Endothelial cell (in vitro differentiated cells): ENCODE data around the gene CORO7. TPM values are rescaled to one million over a fixed set of nuclear protein-coding genes. Genes with fewer than 3 reads are reported as not detected.

ENCODE experiments used
- DNase-seq: peaks from one replicate; pipeline ENCODE4 v3.0.0; 2021; ENCODE audit warnings: low spot score
- H3K27ac Mint-ChIP-seq: one replicate; pipeline ENCODE4 v1.8.0; 2021; ENCODE audit warnings: mixed read lengths, inconsistent platforms; ENCODE audit not compliant: unreplicated experiment
- H3K27me3 Mint-ChIP-seq: one replicate; pipeline ENCODE4 v1.8.0; 2021; ENCODE audit warnings: mild to moderate bottlenecking, moderate library complexity, mixed read lengths, inconsistent platforms; ENCODE audit not compliant: unreplicated experiment
- H3K36me3 Mint-ChIP-seq: one replicate; pipeline ENCODE4 v1.8.0; 2021; ENCODE audit warnings: mild to moderate bottlenecking, low read depth, mixed read lengths, inconsistent platforms; ENCODE audit not compliant: unreplicated experiment
- H3K4me1 Mint-ChIP-seq: one replicate; pipeline ENCODE4 v1.8.0; 2021; ENCODE audit warnings: mild to moderate bottlenecking, mixed read lengths, inconsistent platforms; ENCODE audit not compliant: unreplicated experiment
- H3K4me3 Mint-ChIP-seq: one replicate; pipeline ENCODE4 v1.8.0; 2021; ENCODE audit warnings: mild to moderate bottlenecking, mixed read lengths, inconsistent platforms; ENCODE audit not compliant: unreplicated experiment
- H3K9me3 Mint-ChIP-seq: one replicate; pipeline ENCODE4 v1.8.0; 2021; ENCODE audit warnings: mixed read lengths, inconsistent platforms; ENCODE audit not compliant: unreplicated experiment
- total RNA-seq: library from RNA; stranded (reverse); fragmentation: NEBNext Ultra II Directional; extraction: Animal tissue kit (Norgen Biotek cat#: 25700); gene quantifications from one replicate; pipeline ENCODE4 v1.2.1, GENCODE V29; 2021; ENCODE audit not compliant: unreplicated experiment
- TF ChIP-seq, protein P1 (sequence below): fragments of 200-600 bp; sonication (generic); IDR thresholded peaks from one replicate; pipeline ENCODE4 v1.5.0; 2021; ENCODE audit warnings: antibody characterized with exemption; ENCODE audit not compliant: unreplicated experiment

CORO7 gene
- total RNA-seq, 1 donor from 2014 or later: 103 TPM

DNA sequence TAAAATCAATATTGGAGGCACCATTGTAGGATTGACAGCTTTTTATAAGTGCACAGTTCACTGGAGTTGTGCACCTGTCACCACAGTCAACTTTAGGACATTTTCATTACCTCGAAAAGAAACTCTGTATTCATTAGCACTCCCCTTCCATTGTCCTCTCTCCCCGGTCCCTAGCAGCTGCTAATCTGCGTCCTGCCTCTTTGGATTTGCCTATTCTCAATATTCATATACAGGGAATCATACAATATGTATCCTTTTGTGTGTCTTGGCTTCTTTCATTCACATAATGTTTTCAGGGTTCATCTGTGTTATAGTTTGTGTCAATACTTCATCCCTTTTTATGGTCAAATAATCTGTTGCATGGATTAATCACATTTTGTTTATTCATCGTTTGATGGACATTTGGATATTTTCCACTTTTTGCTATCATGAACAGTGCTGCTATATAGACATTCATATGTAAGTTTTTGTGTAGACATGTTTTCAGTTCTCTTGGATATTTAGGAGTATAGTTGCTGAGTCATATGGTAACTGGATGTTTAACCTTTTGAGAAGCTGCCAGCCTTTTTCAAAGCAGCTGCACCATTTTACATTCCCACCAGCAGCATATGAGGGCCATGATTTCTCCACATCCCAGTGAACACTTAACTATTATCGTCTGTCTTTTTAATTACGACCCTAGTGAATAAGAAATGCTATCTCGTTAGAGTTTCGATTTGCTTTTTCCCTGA is 19.1 kb upstream of the CORO7 start:
- Mint-ChIP-seq H3K4me1 (peaks cover 4% of the 10 kb centered on the region), H3K9me3 (no peaks in the 10 kb centered on the region), H3K4me3 (no peak overlapping the region), H3K27ac (no peak overlapping the region), H3K27me3 (no peaks in the 10 kb centered on the region), H3K36me3 (peaks cover 17% of the 10 kb centered on the region)
- DNase-seq: no peak
- TF ChIP-seq, protein P1, sequence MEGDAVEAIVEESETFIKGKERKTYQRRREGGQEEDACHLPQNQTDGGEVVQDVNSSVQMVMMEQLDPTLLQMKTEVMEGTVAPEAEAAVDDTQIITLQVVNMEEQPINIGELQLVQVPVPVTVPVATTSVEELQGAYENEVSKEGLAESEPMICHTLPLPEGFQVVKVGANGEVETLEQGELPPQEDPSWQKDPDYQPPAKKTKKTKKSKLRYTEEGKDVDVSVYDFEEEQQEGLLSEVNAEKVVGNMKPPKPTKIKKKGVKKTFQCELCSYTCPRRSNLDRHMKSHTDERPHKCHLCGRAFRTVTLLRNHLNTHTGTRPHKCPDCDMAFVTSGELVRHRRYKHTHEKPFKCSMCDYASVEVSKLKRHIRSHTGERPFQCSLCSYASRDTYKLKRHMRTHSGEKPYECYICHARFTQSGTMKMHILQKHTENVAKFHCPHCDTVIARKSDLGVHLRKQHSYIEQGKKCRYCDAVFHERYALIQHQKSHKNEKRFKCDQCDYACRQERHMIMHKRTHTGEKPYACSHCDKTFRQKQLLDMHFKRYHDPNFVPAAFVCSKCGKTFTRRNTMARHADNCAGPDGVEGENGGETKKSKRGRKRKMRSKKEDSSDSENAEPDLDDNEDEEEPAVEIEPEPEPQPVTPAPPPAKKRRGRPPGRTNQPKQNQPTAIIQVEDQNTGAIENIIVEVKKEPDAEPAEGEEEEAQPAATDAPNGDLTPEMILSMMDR: no peak

DNA sequence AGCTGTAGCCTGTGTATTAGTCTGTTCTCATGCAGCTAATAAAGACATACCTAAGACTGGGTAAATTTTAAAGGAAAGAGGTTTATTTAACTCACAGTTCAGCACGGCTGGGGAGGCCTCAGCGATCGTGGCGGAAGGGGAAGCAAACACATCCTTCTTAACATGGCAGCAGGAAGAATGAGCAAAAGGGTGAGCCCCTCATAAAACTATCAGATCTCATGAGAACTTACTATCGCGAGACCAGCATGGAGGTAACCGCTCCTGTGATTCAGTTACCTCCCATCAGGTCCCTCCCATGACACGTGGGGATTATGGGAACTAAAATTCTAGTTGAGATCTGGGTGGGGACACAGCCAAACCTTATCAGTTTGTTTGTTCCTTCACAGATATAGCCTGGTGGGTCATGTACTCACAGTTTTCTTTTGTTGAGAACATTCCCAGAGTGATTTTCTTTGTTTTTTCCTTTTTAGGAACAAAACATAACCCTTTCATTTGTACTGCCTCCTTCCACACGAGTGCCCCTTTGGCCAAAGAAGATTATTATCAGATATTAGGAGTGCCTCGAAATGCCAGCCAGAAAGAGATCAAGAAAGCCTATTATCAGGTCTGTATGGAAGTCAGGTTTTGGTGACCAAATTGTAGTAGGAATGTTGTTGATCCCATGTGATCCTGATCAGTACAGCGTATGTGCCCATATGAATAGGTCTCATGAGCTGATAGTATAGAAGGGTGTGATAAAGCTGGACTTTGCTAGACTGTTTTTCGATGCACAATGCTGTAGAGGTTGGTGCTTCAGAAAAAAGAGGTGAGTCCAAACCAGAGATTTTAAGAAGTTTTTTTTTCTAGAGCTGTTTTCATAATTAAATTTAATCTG is 17.8 kb upstream of the CORO7 start:
- Mint-ChIP-seq H3K27me3 (no peaks in the 10 kb centered on the region), H3K4me3 (no peak overlapping the region), H3K27ac (peak overlapping the region; percentile 67), H3K4me1 (peaks cover 4% of the 10 kb centered on the region), H3K36me3 (peaks cover 17% of the 10 kb centered on the region), H3K9me3 (no peaks in the 10 kb centered on the region)
- DNase-seq: no peak
- TF ChIP-seq, protein P1: no peak

DNA sequence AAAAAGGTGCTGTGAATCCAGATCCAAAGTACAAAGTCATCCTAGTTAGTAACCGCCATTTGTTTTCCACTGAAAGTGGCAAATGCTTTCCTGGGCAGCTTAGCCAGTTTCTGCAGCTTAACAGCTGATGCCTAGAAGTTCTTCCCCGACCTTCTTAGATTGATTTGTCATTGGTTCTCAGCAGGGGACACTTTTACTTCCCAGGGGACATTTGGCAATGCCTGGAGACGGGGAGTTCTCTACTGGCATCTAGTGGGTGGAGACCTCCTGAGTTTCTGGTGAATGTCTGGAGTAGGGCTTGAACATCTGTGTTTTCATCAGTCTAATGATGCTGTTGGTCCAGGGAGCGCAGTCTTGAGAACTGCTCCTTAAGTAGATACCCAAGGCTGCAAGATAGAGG is 16.8 kb upstream of the CORO7 start:
- TF ChIP-seq, protein P1: no peak
- Mint-ChIP-seq H3K36me3 (peaks cover 17% of the 10 kb centered on the region), H3K27ac (peak overlapping the region; percentile 6), H3K4me3 (no peak overlapping the region), H3K27me3 (no peaks in the 10 kb centered on the region), H3K9me3 (no peaks in the 10 kb centered on the region), H3K4me1 (peaks cover 4% of the 10 kb centered on the region)
- no peak for DNase-seq

DNA sequence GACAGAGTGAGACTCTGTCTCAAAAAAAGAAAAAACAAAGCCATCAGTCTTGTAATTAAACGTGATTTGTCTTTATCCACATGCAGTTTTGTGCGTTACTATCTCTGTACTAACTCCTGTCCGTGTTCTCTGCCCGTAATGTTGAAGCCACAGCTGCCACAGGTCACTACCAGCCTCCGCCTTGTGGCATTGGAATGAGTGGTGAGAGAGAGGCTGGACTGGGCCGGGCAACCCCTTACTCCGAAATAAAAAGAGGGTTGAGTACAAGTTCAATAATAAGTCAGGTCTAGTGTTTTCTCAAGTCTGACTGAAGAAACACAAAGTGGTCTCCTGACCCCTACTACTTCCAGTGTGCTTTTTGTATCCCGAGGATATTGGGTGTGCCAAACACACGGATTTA is 14.6 kb upstream of the CORO7 start:
- Mint-ChIP-seq H3K27ac (no peak overlapping the region), H3K4me1 (peaks cover 18% of the 10 kb centered on the region), H3K9me3 (no peaks in the 10 kb centered on the region), H3K36me3 (peaks cover 19% of the 10 kb centered on the region), H3K4me3 (no peak overlapping the region), H3K27me3 (peaks cover 4% of the 10 kb centered on the region)
- no peak for DNase-seq
- TF ChIP-seq, protein P1: no peak

DNA sequence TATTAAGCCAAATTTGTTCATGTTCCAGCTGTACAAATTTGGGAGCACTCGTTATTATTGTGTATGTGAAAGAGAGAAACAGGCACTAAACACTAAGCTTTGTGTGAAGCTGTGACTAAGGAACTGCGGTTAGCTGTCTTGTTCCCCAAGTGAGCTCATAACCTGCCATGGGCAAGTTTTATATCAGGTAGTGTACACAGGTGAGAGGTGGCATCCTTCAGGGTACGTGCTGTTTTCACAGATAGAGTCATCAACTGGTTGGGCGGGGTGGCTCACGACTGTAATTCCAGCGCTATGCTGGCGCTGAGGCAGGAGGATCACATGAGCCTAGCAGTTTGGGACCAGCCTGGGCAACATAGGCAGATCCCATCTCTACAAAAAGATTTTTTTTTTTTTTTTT is 12.1 kb upstream of the CORO7 start:
- Mint-ChIP-seq H3K27me3 (peaks cover 13% of the 10 kb centered on the region), H3K4me1 (peaks cover 23% of the 10 kb centered on the region), H3K4me3 (no peak overlapping the region), H3K9me3 (no peaks in the 10 kb centered on the region), H3K27ac (no peak overlapping the region), H3K36me3 (peaks cover 12% of the 10 kb centered on the region)
- no peak for DNase-seq
- TF ChIP-seq, protein P1: no peak
